ENCODE results near the gene PROM2. TPM values are rescaled to one million over a fixed set of nuclear protein-coding genes. Genes with fewer than 3 reads are reported as not detected.

Gene PROM2
- total and polyA plus RNA-seq, 2 donors (not counting 3 experiments of a cell fraction or from before 2014, with no cell fraction given): 0.39 to 0.60 TPM

- POLR2A ChIA-PET: no interaction called here
- dilution Hi-C loops (cut with MboI; ENCODE audit: extremely low pct_ligation_motif_present, low sequenced_read_pairs): no loop called here
- BruUV-seq (replicated peaks): no TSS peak
Measured at GRCh38 chr2:95327861-95328260, 53.6 kb downstream of the PROM2 start.

More at GRCh38 chr2:95327861-95328260, 53.6 kb downstream of the PROM2 start:
- Histone ChIP-seq H3K9ac (replicated peaks; ENCODE audit: extremely low read depth, insufficient read depth, low read length) (no peak overlapping the region), H3K4me2 (ENCODE audit: insufficient read depth, low read length) (no peak overlapping the region), H4K20me1 (replicated peaks; ENCODE audit: control insufficient read depth, extremely low read depth, insufficient read depth, low read length) (no peaks in the 10 kb centered on the region), H3K4me1 (ENCODE audit: control insufficient read depth, extremely low read depth, insufficient read depth, low read length) (no peaks in the 10 kb centered on the region), H3K36me3 (ENCODE audit: control insufficient read depth in 2 of 2, extremely low read depth in 1 of 2, insufficient read depth in 2 of 2, low read length in 2 of 2) (no peaks in the 10 kb centered on the region), H3K4me3 (replicated peaks in 1 of 3; ENCODE audit: insufficient read depth in 1 of 3, low read depth in 1 of 3, low read length in 3 of 3) (no peak overlapping the region), H3K9me1 (replicated peaks; ENCODE audit: control insufficient read depth, extremely low read depth, insufficient read depth, low read length) (no peaks in the 10 kb centered on the region), H3K79me2 (ENCODE audit: control insufficient read depth, insufficient read depth, low read length) (no peaks in the 10 kb centered on the region), H3K27me3 (ENCODE audit: control insufficient read depth in 2 of 2, insufficient read depth in 2 of 2, low read length in 2 of 2) (no peaks in the 10 kb centered on the region), H3K27ac (ENCODE audit: insufficient read depth, low read depth, low read length) (no peak overlapping the region), H2AFZ (ENCODE audit: low read depth, low read length) (no peak overlapping the region), H3K9me3 (replicated peaks; ENCODE audit: control insufficient read depth, insufficient read depth, low read length) (no peaks in the 10 kb centered on the region)
- CTCF ChIA-PET: no interaction called here
- no peak for TF ChIP-seq JUN (IDR thresholded peaks at IDR 0.05; ENCODE audit: borderline replicate concordance, insufficient read depth, insufficient read length, low read depth)
- TF ChIP-seq MAX (IDR thresholded peaks at IDR 0.05; ENCODE audit: insufficient read depth, insufficient read length): no peak
- TF ChIP-seq POLR2AphosphoS5 (IDR thresholded peaks at IDR 0.05; ENCODE audit: insufficient read depth, low read depth, low read length): no peak
- no peak for TF ChIP-seq FOS (IDR thresholded peaks at IDR 0.05; ENCODE audit: borderline replicate concordance, insufficient read depth, low read length)
- TF ChIP-seq GATA2 (IDR thresholded peaks at IDR 0.05; ENCODE audit: insufficient read depth, insufficient read length, low read depth, low read length): no peak
- no peak for TF ChIP-seq CTCF (IDR thresholded peaks at IDR 0.05; ENCODE audit: extremely low read depth in 1 of 2, insufficient read depth in 1 of 2, low read depth in 1 of 2, low read length in 2 of 2)
- no peak for TF ChIP-seq MYC (IDR thresholded peaks at IDR 0.05; ENCODE audit: low read depth, low read length)
- TF ChIP-seq EZH2 (IDR thresholded peaks at IDR 0.05; ENCODE audit: borderline replicate concordance, low read depth, low read length, severe bottlenecking): no peak
- TF ChIP-seq POLR2A (IDR thresholded peaks at IDR 0.05; ENCODE audit: low read depth, low read length): no peak
- FAIRE-seq (no peak), DNase-seq (ENCODE audit: low read depth, low spot score) (no peak)
- intact Hi-C loops (cut with micrococcal nuclease): no loop called here
